Measurements from ENCODE around the gene TMEM120B. TPM values are rescaled to one million over a fixed set of nuclear protein-coding genes. Genes with fewer than 3 reads are reported as not detected.

TMEM120B gene
- total and polyA plus RNA-seq, 2 of the 13 experiments (the other 11 are each of a cell fraction or from before 2014, with no cell fraction given): 7.1 to 12.9 TPM

DNA sequence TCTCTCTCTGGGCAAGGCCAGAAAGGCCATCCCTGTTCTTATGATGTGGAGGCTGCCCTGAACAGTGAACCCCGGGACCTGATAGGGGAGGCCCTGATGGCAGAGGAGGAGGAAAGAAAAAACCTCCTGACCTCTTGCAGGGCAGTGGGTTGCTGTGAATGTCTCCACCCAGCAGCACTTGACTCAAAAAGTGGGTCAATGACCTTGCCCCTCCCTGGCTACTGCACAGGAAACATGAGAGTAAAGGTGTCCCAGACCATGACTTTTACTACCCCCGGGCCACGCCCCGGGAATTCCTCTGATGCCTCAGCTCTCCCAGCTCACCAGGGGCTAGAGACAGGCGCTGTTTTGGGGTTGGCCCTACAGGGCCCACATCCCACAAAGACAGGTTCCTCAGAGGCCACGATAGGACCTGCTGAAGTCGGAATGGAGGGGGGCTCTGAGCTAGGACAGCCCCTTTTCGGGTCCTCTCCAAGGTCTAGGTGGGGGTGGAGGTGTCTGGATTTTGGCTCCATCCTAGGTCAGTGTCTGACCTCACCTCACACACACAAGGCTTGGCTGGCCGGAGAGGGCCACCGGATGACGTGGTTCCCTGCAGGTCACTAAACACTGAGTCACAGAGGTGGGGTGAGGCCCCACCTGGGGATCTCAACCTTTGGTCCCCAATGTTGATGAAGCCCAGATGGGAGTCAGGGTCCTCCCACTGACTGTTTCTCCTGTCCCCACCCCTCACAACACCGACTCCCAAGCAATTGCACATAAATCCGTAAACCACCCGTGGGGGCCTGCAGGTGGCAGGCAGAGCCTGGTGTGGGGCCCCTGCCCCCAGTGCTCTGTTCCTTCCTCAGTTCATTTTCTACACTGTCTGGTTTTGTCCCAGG is 79.4 kb downstream of the TMEM120B start (continued):
- TF ChIP-seq, protein P1, sequence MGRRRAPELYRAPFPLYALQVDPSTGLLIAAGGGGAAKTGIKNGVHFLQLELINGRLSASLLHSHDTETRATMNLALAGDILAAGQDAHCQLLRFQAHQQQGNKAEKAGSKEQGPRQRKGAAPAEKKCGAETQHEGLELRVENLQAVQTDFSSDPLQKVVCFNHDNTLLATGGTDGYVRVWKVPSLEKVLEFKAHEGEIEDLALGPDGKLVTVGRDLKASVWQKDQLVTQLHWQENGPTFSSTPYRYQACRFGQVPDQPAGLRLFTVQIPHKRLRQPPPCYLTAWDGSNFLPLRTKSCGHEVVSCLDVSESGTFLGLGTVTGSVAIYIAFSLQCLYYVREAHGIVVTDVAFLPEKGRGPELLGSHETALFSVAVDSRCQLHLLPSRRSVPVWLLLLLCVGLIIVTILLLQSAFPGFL (CRISPR knock-in tag; IDR thresholded peaks at IDR 0.05): no peak
- TF ChIP-seq, protein P2, sequence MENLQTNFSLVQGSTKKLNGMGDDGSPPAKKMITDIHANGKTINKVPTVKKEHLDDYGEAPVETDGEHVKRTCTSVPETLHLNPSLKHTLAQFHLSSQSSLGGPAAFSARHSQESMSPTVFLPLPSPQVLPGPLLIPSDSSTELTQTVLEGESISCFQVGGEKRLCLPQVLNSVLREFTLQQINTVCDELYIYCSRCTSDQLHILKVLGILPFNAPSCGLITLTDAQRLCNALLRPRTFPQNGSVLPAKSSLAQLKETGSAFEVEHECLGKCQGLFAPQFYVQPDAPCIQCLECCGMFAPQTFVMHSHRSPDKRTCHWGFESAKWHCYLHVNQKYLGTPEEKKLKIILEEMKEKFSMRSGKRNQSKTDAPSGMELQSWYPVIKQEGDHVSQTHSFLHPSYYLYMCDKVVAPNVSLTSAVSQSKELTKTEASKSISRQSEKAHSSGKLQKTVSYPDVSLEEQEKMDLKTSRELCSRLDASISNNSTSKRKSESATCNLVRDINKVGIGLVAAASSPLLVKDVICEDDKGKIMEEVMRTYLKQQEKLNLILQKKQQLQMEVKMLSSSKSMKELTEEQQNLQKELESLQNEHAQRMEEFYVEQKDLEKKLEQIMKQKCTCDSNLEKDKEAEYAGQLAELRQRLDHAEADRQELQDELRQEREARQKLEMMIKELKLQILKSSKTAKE (CRISPR knock-in tag; IDR thresholded peaks at IDR 0.05; ENCODE audit: borderline replicate concordance): peak; percentile 88
- TF ChIP-seq EHMT2 (IDR thresholded peaks at IDR 0.05; ENCODE audit: borderline replicate concordance, low read depth, low read length): no peak
- TF ChIP-seq ZNF747 (CRISPR knock-in tag; IDR thresholded peaks at IDR 0.05; ENCODE audit: borderline replicate concordance): no peak
- TF ChIP-seq ZNF7 (CRISPR knock-in tag; IDR thresholded peaks at IDR 0.05): no peak
- TF ChIP-seq ZNF234 (CRISPR knock-in tag; conservative IDR thresholded peaks at IDR 0.05): no peak
- 0 out of 2 replicates have a peak, but pooled peaks have one; percentile 15 for TF ChIP-seq MEF2D (CRISPR knock-in tag; IDR thresholded peaks at IDR 0.05)
- TF ChIP-seq, protein P3, sequence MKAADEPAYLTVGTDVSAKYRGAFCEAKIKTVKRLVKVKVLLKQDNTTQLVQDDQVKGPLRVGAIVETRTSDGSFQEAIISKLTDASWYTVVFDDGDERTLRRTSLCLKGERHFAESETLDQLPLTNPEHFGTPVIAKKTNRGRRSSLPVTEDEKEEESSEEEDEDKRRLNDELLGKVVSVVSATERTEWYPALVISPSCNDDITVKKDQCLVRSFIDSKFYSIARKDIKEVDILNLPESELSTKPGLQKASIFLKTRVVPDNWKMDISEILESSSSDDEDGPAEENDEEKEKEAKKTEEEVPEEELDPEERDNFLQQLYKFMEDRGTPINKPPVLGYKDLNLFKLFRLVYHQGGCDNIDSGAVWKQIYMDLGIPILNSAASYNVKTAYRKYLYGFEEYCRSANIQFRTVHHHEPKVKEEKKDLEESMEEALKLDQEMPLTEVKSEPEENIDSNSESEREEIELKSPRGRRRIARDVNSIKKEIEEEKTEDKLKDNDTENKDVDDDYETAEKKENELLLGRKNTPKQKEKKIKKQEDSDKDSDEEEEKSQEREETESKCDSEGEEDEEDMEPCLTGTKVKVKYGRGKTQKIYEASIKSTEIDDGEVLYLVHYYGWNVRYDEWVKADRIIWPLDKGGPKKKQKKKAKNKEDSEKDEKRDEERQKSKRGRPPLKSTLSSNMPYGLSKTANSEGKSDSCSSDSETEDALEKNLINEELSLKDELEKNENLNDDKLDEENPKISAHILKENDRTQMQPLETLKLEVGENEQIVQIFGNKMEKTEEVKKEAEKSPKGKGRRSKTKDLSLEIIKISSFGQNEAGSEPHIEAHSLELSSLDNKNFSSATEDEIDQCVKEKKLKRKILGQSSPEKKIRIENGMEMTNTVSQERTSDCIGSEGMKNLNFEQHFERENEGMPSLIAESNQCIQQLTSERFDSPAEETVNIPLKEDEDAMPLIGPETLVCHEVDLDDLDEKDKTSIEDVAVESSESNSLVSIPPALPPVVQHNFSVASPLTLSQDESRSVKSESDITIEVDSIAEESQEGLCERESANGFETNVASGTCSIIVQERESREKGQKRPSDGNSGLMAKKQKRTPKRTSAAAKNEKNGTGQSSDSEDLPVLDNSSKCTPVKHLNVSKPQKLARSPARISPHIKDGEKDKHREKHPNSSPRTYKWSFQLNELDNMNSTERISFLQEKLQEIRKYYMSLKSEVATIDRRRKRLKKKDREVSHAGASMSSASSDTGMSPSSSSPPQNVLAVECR (CRISPR knock-in tag; IDR thresholded peaks at IDR 0.05; ENCODE audit: borderline replicate concordance): peak; percentile 36; the same call in 1 of the 2 replicates
- no peak for TF ChIP-seq NFYB (CRISPR knock-in tag; IDR thresholded peaks at IDR 0.05)
- TF ChIP-seq ZBTB42 (CRISPR knock-in tag; IDR thresholded peaks at IDR 0.05): no peak
- TF ChIP-seq, protein P4, sequence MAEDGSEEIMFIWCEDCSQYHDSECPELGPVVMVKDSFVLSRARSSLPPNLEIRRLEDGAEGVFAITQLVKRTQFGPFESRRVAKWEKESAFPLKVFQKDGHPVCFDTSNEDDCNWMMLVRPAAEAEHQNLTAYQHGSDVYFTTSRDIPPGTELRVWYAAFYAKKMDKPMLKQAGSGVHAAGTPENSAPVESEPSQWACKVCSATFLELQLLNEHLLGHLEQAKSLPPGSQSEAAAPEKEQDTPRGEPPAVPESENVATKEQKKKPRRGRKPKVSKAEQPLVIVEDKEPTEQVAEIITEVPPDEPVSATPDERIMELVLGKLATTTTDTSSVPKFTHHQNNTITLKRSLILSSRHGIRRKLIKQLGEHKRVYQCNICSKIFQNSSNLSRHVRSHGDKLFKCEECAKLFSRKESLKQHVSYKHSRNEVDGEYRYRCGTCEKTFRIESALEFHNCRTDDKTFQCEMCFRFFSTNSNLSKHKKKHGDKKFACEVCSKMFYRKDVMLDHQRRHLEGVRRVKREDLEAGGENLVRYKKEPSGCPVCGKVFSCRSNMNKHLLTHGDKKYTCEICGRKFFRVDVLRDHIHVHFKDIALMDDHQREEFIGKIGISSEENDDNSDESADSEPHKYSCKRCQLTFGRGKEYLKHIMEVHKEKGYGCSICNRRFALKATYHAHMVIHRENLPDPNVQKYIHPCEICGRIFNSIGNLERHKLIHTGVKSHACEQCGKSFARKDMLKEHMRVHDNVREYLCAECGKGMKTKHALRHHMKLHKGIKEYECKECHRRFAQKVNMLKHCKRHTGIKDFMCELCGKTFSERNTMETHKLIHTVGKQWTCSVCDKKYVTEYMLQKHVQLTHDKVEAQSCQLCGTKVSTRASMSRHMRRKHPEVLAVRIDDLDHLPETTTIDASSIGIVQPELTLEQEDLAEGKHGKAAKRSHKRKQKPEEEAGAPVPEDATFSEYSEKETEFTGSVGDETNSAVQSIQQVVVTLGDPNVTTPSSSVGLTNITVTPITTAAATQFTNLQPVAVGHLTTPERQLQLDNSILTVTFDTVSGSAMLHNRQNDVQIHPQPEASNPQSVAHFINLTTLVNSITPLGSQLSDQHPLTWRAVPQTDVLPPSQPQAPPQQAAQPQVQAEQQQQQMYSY (CRISPR knock-in tag; IDR thresholded peaks at IDR 0.05): no peak
- no peak for TF ChIP-seq ZSCAN20 (CRISPR knock-in tag; IDR thresholded peaks at IDR 0.05; ENCODE audit: borderline replicate concordance)
- TF ChIP-seq ZNF775 (CRISPR knock-in tag; IDR thresholded peaks at IDR 0.05; ENCODE audit: borderline replicate concordance): no peak
- TF ChIP-seq, protein P5, sequence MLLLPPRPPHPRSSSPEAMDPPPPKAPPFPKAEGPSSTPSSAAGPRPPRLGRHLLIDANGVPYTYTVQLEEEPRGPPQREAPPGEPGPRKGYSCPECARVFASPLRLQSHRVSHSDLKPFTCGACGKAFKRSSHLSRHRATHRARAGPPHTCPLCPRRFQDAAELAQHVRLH (CRISPR knock-in tag; IDR thresholded peaks at IDR 0.05; ENCODE audit: borderline replicate concordance, low read depth): 0 out of 2 replicates have a peak, but pooled peaks have one; percentile 12
- peak; percentile 46 for TF ChIP-seq DMAP1 (CRISPR knock-in tag; IDR thresholded peaks at IDR 0.05)
- no peak for TF ChIP-seq SMAD1 (CRISPR knock-in tag; IDR thresholded peaks at IDR 0.05; ENCODE audit: borderline replicate concordance, low read depth)
- TF ChIP-seq ZNF121 (CRISPR knock-in tag; IDR thresholded peaks at IDR 0.05): no peak
